GM18873 (cell line): ENCODE data around the gene PTH2.
"Not testable (repeated sequence)": the region's sequence is repeated elsewhere in the genome, so short reads cannot be mapped to it uniquely, and the experiment has no call there.

Experiments
- ATAC-seq: cut with Tn5 transposase; IDR thresholded peaks from one replicate; pipeline ENCODE4 v1.9.1; 2021; ENCODE audit warnings: mild to moderate bottlenecking, moderate library complexity, moderate number of reproducible peaks; ENCODE audit not compliant: unreplicated experiment, low FRiP score

The PTH2 gene

DNA sequence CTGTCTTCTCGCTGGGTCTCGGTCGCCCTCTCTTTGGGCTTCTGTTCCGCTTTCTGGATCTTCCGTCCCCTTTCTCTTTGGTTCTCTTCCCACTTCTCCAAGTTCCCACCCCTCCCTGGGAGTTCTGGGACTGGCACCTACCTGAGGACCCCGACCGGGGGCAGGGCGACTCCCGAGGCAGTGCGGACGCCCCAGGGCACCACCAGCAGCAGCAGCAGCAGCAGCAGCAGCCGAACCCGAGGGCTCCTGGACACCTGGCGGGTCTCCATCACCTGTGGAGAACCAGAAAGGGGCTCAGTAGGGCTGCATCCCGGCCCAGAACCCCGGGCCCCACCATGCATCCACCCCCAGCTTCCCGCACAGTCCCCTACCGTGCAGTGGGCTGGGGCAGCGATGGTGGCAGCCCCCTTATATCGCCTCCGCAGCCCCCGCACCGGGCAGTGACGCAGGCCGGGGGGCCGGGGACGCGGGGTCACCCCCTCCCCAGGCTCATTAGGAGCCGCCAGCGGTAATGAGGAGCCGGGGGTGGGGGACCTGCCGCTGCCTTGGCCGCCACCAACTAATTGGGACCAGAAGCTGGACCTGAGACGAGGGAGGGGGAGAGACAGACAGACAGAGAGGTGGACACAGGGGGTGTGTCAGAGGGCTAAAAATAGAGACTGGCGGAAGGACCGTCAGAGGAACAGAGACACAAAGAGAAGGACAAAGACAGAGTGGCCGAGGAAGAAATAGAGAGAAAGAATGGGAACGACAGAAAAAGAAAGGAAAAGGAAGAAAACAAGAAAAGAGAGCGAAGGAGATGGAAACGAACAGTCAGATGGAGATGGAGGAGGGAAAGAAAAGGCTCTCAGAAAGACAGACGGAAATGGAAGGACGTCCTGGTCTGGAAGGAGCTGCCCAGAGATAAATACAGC, at the start of gene PTH2:
Gene PTH2 (minus strand): TSS at position 371 of the 914 bp plus-strand sequence. CDS start 102 bp downstream, at position 269.
- ATAC-seq: no peak

GRCh38 chr19:49472936-49473335, 49.7 kb upstream of the PTH2 start:
- ATAC-seq: no peak

DNA sequence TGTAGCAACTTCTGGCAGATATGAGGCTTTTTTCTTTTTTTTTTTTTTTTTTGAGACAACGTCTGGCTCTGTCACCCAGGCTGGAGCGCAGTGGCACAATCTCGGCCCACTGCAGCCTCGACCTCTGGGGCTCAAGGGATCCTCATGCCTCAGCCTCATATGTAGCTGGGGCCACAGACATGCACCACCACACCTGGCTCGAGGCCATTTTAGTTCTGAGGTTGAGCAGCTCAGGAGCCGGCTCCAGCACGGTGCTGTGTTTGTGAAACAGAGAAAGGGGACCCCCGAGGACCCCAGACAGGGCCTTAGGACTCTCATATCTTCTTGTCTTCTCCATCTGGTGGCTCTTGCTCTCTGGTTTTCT, 47.4 kb upstream of the PTH2 start:
- ATAC-seq: no peak

GRCh38 chr19:49469828-49470614, 46.8 kb upstream of the PTH2 start:
- peak; percentile 40 for ATAC-seq

DNA sequence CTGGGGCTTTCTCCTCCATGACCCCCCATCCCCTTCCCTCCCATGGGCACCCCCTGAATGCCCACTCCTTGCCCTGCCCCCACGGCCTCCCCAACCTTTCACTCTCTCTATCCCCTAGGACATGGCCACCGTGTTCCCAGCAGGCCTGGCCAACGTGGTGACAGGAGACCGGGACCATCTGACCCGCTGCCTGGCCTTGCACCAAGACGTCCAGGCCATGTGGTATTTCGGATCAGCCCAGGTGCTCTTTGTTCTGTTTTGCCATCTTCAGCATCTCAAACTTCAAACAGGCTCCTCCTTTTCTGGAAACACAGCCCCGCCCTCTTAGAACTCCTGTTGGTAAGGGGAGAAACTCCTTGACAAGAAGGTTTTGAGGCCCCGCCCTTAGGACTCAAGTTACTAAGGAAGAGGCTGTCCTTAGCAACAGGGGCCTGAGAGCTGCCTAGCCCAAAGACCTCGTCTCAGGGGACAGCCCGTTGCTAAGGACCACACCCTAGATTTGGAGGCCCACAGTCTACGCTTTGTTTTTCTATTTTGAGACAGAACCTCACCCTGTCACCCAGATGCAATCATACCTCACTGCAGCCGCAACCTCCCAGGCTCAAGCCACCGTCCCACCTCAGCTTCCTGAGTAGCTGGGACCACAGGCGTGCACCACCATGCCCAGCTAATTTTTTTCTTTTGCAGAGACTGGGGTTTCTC, 45.7 kb upstream of the PTH2 start:
- ATAC-seq: peak; percentile 57

- no peak for ATAC-seq
Observed at GRCh38 chr19:49468199-49468598, 45.0 kb upstream of the PTH2 start.

- ATAC-seq: no peak
Observed at GRCh38 chr19:49465371-49465770, 42.1 kb upstream of the PTH2 start.

- no peak for ATAC-seq
Observed at GRCh38 chr19:49463960-49464740, 40.9 kb upstream of the PTH2 start.

DNA sequence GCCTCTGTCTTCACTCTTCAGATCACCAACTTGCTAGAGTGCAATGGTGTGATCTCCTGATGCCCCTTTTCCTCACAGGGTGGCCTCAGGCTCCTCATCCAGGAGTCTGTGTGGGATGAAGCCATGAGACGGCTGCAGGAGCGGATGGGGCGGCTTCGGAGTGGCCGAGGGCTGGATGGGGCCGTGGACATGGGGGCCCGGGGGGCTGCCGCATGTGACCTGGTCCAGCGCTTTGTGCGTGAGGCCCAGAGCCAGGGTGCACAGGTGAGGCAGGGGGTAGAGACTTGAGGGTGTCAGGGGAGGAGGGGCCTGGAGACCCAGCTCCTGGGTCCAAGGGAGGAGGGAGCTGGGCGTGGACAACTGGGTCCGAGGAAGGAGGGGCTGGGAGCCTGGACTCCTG, 39.3 kb upstream of the PTH2 start:
- ATAC-seq: no peak

GRCh38 chr19:49461656-49462055, 38.4 kb upstream of the PTH2 start:
- ATAC-seq: no peak

GRCh38 chr19:49461130-49461529, 37.9 kb upstream of the PTH2 start:
- not testable (repeated sequence) for ATAC-seq

DNA sequence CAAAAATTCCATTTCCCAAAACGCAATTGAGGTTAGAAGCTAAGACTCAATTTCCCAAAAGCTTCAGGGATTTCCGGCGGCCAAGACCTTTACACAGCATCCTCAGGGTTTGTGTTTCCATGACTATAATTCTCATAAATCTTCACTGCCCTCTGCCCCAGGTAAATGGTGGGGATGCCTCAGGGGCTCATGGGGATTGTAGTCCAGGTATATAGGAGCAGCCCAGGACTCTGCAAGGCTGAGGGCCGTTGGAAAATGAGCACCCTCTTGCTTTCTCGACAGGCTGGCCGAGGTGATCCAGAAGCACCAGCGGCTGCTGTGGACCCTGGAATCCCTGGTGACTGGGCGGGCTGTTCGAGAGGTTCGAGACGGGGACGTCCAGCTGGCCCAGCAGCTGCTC, 36.1 kb upstream of the PTH2 start:
- no peak for ATAC-seq

- ATAC-seq: no peak
Observed at GRCh38 chr19:49458567-49458903, 35.3 kb upstream of the PTH2 start.

- no peak for ATAC-seq
Observed at GRCh38 chr19:49456326-49456725, 33.1 kb upstream of the PTH2 start.

DNA sequence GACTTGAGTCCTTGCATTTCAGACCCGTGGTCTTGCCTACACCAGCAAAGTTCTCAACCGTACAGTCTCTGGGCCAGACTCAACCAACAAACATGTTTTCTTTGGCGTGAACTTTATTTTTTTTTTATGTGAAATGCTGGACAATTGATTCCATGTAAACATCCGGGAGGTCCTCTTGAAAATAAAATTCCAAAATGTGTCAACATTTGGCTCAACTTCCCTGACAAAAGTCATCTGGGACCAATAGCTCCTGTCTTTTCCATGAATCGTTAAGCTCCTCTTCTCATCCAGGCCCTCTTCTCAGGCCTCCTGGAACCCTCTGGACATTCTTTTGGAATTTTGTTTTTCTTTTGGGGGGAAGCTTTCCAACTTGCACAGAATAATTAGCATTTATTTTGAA, 32.5 kb upstream of the PTH2 start:
- ATAC-seq: no peak

GRCh38 chr19:49453757-49454240, 30.6 kb upstream of the PTH2 start:
- no peak for ATAC-seq

DNA sequence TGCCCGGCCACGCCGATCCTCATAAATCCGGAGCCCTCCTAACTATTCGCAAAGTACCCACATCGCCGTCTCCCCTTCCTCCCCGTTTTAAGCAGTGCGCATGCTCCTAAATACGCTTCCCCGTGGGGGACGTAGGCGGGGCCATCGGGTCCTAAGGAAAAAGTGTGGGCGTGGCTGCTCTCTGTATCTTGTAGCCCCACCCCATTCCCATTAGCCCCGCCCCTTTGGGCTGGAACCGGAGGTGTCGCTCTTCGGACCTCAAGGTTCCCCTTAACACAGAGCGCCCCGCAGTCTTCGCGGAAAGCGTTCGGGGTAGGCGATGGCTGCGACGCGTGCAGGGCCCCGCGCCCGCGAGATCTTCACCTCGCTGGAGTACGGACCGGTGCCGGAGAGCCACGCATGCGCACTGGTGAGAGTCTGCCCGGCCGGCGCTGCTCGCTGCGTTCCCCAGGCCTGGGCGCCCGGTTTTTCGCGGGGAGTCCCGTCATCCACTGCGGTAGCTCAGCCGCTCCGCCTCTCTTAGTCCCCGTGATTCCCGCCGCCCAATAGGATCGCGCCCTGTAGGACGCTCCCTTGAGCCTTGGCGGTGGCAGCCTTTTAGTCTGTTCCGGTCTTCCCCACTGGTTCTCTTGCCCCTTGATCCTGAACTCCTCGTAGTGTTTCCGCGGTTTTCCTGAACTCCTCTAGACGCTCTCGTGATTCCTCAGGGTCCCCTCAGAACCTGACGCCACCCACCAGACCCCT, 29.9 kb upstream of the PTH2 start, which contains the start of gene ALDH16A1:
Gene ALDH16A1 (plus strand): TSS at position 213 of the 744 bp plus-strand sequence. CDS start 107 bp downstream, at position 320.
- ATAC-seq: peak; percentile 75

DNA sequence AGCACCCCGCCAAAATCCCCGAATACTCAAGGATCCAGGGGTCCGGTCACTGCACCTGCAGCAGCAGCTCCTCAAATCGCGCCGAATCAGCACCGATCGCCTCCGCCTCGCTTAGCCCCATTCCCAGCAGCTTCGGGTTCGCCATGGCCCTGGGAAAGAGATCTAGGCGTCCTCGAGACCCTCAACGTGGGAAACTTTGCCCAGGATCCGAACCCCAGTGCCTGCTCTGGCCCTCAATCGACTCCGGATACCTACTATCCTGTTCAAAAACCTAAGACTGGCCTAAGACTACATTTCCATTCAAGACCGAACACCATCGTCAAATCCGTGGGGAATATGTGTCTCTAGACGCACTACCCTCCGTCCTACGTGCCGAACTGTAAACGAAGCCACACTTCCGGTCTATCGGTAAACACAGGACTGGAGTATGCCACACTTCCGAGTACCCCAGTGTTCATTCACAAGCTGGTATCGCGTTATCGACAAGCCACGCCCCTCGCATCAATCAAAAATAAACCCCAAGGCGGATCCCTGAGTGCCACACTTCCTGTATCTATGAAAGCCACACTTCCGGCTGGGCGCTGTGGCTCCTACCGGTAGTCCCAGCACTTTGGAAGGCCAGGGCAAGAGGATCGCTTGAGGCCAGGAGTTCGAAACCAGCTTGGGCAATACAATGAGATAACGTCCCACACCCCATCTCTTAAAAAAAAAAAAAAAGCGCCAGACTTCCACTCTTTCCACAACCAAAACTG, 28.4 kb upstream of the PTH2 start, which contains the start of gene PIH1D1:
Gene PIH1D1 (minus strand): TSS at position 385 of the 752 bp plus-strand sequence. CDS start 240 bp downstream, at position 145.
- peak; percentile 43 for ATAC-seq
